Vagina (tissue), 2 donors: Measurements from ENCODE around the gene DOCK1.

ENCODE experiments used
- CTCF ChIP-seq, 3 experiments: fragments of 450-650 bp in 2 of 3; fragments of 200-600 bp in 1 of 3; sonication (generic) in 1 of 3; IDR thresholded peaks; one replicate each; pipeline ENCODE4 v1.5.1; 2017 to 2019; ENCODE audit warnings: antibody characterized with exemption in 3 of 3, mild to moderate bottlenecking in 2 of 3, moderate library complexity in 2 of 3
- POLR2AphosphoS5 ChIP-seq, 2 donors: sonication (generic); formaldehyde crosslinking; IDR thresholded peaks; one replicate each; pipeline ENCODE4 v1.9.0; 2017; ENCODE audit warnings: antibody characterized with exemption in 2 of 2, mild to moderate bottlenecking in 2 of 2, low read depth in 1 of 2; ENCODE audit not compliant: insufficient read depth in 1 of 2

DNA sequence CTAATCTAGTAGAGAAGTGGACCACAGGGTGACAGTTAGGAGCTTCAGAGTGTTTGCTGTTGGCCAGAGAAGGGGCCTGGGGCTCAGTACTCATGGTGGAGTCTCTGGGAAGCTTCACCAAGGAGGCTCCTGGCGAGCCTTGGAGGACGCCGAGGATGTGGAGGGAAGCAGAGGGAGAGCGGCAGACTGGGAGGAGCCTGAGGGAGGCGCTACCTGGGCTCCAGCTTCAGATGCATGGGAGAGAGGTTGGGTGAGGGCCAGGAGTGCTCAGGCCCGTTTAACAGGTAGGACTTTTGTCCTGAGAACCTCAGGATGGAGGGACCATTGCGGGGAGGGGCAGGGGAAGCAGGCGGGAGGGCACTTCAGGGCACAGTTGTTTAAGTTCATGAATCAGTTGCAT, 24.2 kb downstream of the DOCK1 start:
- no peak for TF ChIP-seq CTCF (IDR thresholded peaks at IDR 0.05)
- no peak for TF ChIP-seq POLR2AphosphoS5 (IDR thresholded peaks at IDR 0.05; ENCODE audit: insufficient read depth in 1 of 2, low read depth in 1 of 2)
